ENCODE data around the gene AQP2. TPM values are rescaled to one million over a fixed set of nuclear protein-coding genes. Genes with fewer than 3 reads are reported as not detected.

AQP2 gene
- total RNA-seq, 4 donors from 2014 or later: not detected

- 97% methylated on average over 7 of the region's 7 CpGs; no CpG with 5 or more reads in 1 of the 2 donors for WGBS, 2 donors (ENCODE audit: low coverage in 1 of 2)
- in situ Hi-C loops (cut with MboI; ENCODE audit: low pct_ligation_motif_present in 1 of 4, low pct_unique_long_range_greater_than_20kb in 1 of 4, low sequenced_read_pairs in 3 of 4): no loop called here
- TF ChIP-seq POLR2A (IDR thresholded peaks at IDR 0.05): no peak
- no peak for TF ChIP-seq EP300 (IDR thresholded peaks at IDR 0.05; ENCODE audit: low read depth)
- TF ChIP-seq, protein P1, sequence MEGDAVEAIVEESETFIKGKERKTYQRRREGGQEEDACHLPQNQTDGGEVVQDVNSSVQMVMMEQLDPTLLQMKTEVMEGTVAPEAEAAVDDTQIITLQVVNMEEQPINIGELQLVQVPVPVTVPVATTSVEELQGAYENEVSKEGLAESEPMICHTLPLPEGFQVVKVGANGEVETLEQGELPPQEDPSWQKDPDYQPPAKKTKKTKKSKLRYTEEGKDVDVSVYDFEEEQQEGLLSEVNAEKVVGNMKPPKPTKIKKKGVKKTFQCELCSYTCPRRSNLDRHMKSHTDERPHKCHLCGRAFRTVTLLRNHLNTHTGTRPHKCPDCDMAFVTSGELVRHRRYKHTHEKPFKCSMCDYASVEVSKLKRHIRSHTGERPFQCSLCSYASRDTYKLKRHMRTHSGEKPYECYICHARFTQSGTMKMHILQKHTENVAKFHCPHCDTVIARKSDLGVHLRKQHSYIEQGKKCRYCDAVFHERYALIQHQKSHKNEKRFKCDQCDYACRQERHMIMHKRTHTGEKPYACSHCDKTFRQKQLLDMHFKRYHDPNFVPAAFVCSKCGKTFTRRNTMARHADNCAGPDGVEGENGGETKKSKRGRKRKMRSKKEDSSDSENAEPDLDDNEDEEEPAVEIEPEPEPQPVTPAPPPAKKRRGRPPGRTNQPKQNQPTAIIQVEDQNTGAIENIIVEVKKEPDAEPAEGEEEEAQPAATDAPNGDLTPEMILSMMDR (IDR thresholded peaks at IDR 0.05): no peak
- no peak for TF ChIP-seq POLR2AphosphoS5 (IDR thresholded peaks at IDR 0.05)
- intact Hi-C loops (cut with DNase I; ENCODE audit: low total_unique reads): no loop called here
- no peak for DNase-seq
- no peaks in the 10 kb centered on the region for H3K9me3 ChIP-seq
- no peaks in the 10 kb centered on the region for H3K4me1 ChIP-seq
- no peak overlapping the region for H3K4me3 ChIP-seq
- H3K27me3 ChIP-seq: no peaks in the 10 kb centered on the region
- H3K36me3 ChIP-seq: no peaks in the 10 kb centered on the region
- H3K27ac ChIP-seq: no peak overlapping the region
Observed at GRCh38 chr12:49929581-49929980, 21.0 kb upstream of the AQP2 start.

DNA sequence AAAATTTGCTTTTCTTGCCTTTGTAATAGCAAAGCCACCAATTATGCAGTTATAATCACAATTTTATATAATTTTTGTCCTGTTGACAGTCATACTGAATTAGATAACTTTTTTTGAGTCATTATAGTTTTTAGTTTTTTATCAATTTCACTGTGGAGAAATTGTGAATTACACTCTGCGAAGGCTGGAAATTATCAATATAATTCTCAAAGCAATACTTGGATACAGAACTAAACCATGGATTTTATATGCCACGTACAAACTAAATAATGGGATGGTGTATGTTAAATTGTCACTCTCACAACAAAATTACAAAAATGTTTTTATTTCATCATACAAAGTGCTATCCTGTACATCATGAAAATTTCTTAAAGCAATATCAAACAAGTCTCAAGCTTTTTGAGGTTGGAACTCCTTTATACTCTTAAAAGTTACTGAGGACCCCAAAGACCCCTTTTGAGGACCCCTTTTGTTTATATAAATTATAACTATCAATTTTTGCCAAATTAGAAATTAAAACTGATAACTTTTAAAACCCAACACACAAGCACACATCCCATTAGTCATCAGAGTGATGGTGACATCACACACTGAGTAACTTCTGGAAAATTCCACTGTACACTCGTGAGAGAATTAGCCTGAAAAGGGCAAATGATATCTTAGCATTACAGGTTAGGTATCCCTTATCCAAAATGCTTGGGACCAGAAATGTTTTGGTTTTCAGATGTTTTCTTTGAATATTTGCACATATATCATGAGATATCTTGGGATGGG, 19.8 kb upstream of the AQP2 start:
- 69 to 74% methylated on average over 3 of the region's 3 CpGs for WGBS, 2 donors (ENCODE audit: low coverage in 1 of 2)

GRCh38 chr12:49932023-49932422, 18.5 kb upstream of the AQP2 start:
- DNase-seq: no peak
- Histone ChIP-seq H3K27ac (no peak overlapping the region), H3K9me3 (no peaks in the 10 kb centered on the region), H3K4me3 (no peak overlapping the region), H3K4me1 (no peaks in the 10 kb centered on the region), H3K27me3 (no peaks in the 10 kb centered on the region), H3K36me3 (no peaks in the 10 kb centered on the region)
- intact Hi-C loops (cut with DNase I; ENCODE audit: low total_unique reads): no loop called here
- in situ Hi-C loops (cut with MboI; ENCODE audit: low pct_ligation_motif_present in 1 of 4, low pct_unique_long_range_greater_than_20kb in 1 of 4, low sequenced_read_pairs in 3 of 4): no loop called here
- TF ChIP-seq EP300 (IDR thresholded peaks at IDR 0.05; ENCODE audit: low read depth) (no peak), POLR2AphosphoS5 (IDR thresholded peaks at IDR 0.05) (no peak)
- TF ChIP-seq, protein P1 (IDR thresholded peaks at IDR 0.05): no peak
- 67% methylated on average over 1 to 7 of the region's 7 CpGs for WGBS, 2 donors (ENCODE audit: low coverage in 1 of 2)

More for the DNA sequence above, 19.8 kb upstream of the AQP2 start:
- no peak for DNase-seq
- H3K4me3 ChIP-seq: no peak overlapping the region
- H3K36me3 ChIP-seq: no peaks in the 10 kb centered on the region
- TF ChIP-seq EP300 (IDR thresholded peaks at IDR 0.05; ENCODE audit: low read depth) (no peak), POLR2AphosphoS5 (IDR thresholded peaks at IDR 0.05) (no peak), POLR2A (IDR thresholded peaks at IDR 0.05) (no peak)
- no peaks in the 10 kb centered on the region for H3K27me3 ChIP-seq
- in situ Hi-C loops (cut with MboI; ENCODE audit: low pct_ligation_motif_present in 1 of 4, low pct_unique_long_range_greater_than_20kb in 1 of 4, low sequenced_read_pairs in 3 of 4): no loop called here
- no peaks in the 10 kb centered on the region for H3K9me3 ChIP-seq
- H3K4me1 ChIP-seq: no peaks in the 10 kb centered on the region
- intact Hi-C loops (cut with DNase I; ENCODE audit: low total_unique reads): no loop called here
- no peak overlapping the region for H3K27ac ChIP-seq

- no peak for DNase-seq
- intact Hi-C loops (cut with DNase I; ENCODE audit: low total_unique reads): no loop called here
- no peaks in the 10 kb centered on the region for H3K4me1 ChIP-seq
- WGBS, 2 donors (ENCODE audit: low coverage in 1 of 2): 77 to 81% methylated on average over 5 to 8 of the region's 8 CpGs
- in situ Hi-C loops (cut with MboI; ENCODE audit: low pct_ligation_motif_present in 1 of 4, low pct_unique_long_range_greater_than_20kb in 1 of 4, low sequenced_read_pairs in 3 of 4): no loop called here
- no peaks in the 10 kb centered on the region for H3K27me3 ChIP-seq
- H3K36me3 ChIP-seq: no peaks in the 10 kb centered on the region
- TF ChIP-seq, protein P1 (IDR thresholded peaks at IDR 0.05): no peak
- TF ChIP-seq POLR2A (IDR thresholded peaks at IDR 0.05) (no peak), POLR2AphosphoS5 (IDR thresholded peaks at IDR 0.05) (no peak), EP300 (IDR thresholded peaks at IDR 0.05; ENCODE audit: low read depth) (no peak)
- no peak overlapping the region for H3K27ac ChIP-seq
- H3K9me3 ChIP-seq: no peaks in the 10 kb centered on the region
- no peak overlapping the region for H3K4me3 ChIP-seq
Observed at GRCh38 chr12:49932533-49933130, 17.9 kb upstream of the AQP2 start.
